Measurements from ENCODE around the gene CMSS1. TPM values are rescaled to one million over a fixed set of nuclear protein-coding genes. Genes with fewer than 3 reads are reported as not detected.

The CMSS1 gene
- total RNA-seq, 1 donor from 2014 or later: 41.1 TPM

- POLR2A ChIA-PET: no interaction called here
- Mint-ChIP-seq H3K4me3 (no peak overlapping the region), H3K27ac (no peak overlapping the region), H3K27me3 (no peaks in the 10 kb centered on the region), H3K36me3 (ENCODE audit: low read depth) (no peaks in the 10 kb centered on the region), H3K4me1 (peaks cover 16% of the 10 kb centered on the region), H3K9me3 (no peaks in the 10 kb centered on the region)
- TF ChIP-seq CTCF (IDR thresholded peaks at IDR 0.05): no peak
- CTCF ChIA-PET: no interaction called here
- intact Hi-C loops (cut with micrococcal nuclease): loop anchor here (2.0 kb wide), 1 partner anchor 16 kb away; no protein-coding TSS in a partner anchor
- DNase-seq (no peak), ATAC-seq (ENCODE audit: low read depth) (no peak)
Observed at GRCh38 chr3:100030914-100031425, 213.3 kb downstream of the CMSS1 start.

GRCh38 chr3:100032243-100032642 is 214.6 kb downstream of the CMSS1 start:
- H3K27ac Mint-ChIP-seq: no peak overlapping the region
- ATAC-seq (ENCODE audit: low read depth): no peak
- no peaks in the 10 kb centered on the region for H3K9me3 Mint-ChIP-seq
- peaks cover 16% of the 10 kb centered on the region for H3K4me1 Mint-ChIP-seq
- TF ChIP-seq CTCF (IDR thresholded peaks at IDR 0.05): no peak
- CTCF ChIA-PET: no interaction called here
- no peak for DNase-seq
- no peaks in the 10 kb centered on the region for H3K27me3 Mint-ChIP-seq
- POLR2A ChIA-PET: no interaction called here
- intact Hi-C loops (cut with micrococcal nuclease): no loop called here
- no peak overlapping the region for H3K4me3 Mint-ChIP-seq
- H3K36me3 Mint-ChIP-seq (ENCODE audit: low read depth): no peaks in the 10 kb centered on the region

- Mint-ChIP-seq H3K27me3 (no peaks in the 10 kb centered on the region), H3K27ac (no peak overlapping the region), H3K4me1 (peaks cover 16% of the 10 kb centered on the region), H3K4me3 (no peak overlapping the region), H3K9me3 (no peaks in the 10 kb centered on the region), H3K36me3 (ENCODE audit: low read depth) (no peaks in the 10 kb centered on the region)
- intact Hi-C loops (cut with micrococcal nuclease): no loop called here
- no peak for TF ChIP-seq CTCF (IDR thresholded peaks at IDR 0.05)
- ChIA-PET POLR2A (interaction anchor here (0.5 to 1.1 kb wide), 2 partner anchors 11 to 62 kb away, joined by 3 read pairs; no protein-coding TSS in a partner anchor), CTCF (no interaction called here)
- DNase-seq (no peak), ATAC-seq (ENCODE audit: low read depth) (no peak)
Observed at GRCh38 chr3:100033184-100033583, 215.5 kb downstream of the CMSS1 start.

GRCh38 chr3:100033903-100034471 is 216.3 kb downstream of the CMSS1 start:
- Mint-ChIP-seq H3K4me3 (no peak overlapping the region), H3K4me1 (peaks cover 16% of the 10 kb centered on the region), H3K27me3 (no peaks in the 10 kb centered on the region), H3K27ac (no peak overlapping the region), H3K36me3 (ENCODE audit: low read depth) (no peaks in the 10 kb centered on the region), H3K9me3 (no peaks in the 10 kb centered on the region)
- ChIA-PET CTCF (no interaction called here), POLR2A (interaction anchor here (1.1 kb wide), 1 partner anchor 10 kb away, joined by 3 read pairs; no protein-coding TSS in a partner anchor)
- ATAC-seq (ENCODE audit: low read depth) (no peak), DNase-seq (no peak)
- no peak for TF ChIP-seq CTCF (IDR thresholded peaks at IDR 0.05)
- intact Hi-C loops (cut with micrococcal nuclease): no loop called here

DNA sequence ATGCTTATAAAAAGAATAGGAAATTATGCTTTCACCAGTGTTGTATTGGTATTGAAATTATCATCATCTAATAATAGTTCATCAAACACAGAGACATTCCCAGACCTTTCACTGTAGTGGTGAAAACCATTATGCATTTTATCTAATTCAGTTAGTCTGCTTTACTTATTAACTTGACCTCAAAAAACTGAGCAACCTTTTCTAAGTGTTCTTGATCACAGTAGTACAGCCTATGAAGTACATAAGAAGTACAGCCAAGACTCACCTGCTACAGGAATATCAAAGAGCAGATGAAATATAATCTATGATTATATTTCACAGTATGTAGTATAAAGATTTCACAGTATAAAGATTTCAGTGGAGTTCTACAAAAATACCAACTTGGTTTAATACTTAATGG is 221.4 kb downstream of the CMSS1 start:
- CTCF ChIA-PET: no interaction called here

More for the DNA sequence above, 221.4 kb downstream of the CMSS1 start:
- DNase-seq: no peak
- no peaks in the 10 kb centered on the region for H3K27me3 Mint-ChIP-seq
- peaks cover 46% of the 10 kb centered on the region for H3K4me1 Mint-ChIP-seq
- no peaks in the 10 kb centered on the region for H3K36me3 Mint-ChIP-seq (ENCODE audit: low read depth)
- no peak overlapping the region for H3K4me3 Mint-ChIP-seq
- TF ChIP-seq CTCF (IDR thresholded peaks at IDR 0.05): no peak
- intact Hi-C loops (cut with micrococcal nuclease): no loop called here
- no peak overlapping the region for H3K27ac Mint-ChIP-seq
- POLR2A ChIA-PET: no interaction called here
- no peak for ATAC-seq (ENCODE audit: low read depth)
- no peaks in the 10 kb centered on the region for H3K9me3 Mint-ChIP-seq

Data from activated B cell treated with CpG ODN at 0.5 μM for 24 hours (primary cell).